Measurements from ENCODE around the gene ADGRL4. TPM values are rescaled to one million over a fixed set of nuclear protein-coding genes. Genes with fewer than 3 reads are reported as not detected.

The ADGRL4 gene
- total and polyA plus RNA-seq, 12 donors, result 4.4 to 26.6 (median 10.4) TPM

DNA sequence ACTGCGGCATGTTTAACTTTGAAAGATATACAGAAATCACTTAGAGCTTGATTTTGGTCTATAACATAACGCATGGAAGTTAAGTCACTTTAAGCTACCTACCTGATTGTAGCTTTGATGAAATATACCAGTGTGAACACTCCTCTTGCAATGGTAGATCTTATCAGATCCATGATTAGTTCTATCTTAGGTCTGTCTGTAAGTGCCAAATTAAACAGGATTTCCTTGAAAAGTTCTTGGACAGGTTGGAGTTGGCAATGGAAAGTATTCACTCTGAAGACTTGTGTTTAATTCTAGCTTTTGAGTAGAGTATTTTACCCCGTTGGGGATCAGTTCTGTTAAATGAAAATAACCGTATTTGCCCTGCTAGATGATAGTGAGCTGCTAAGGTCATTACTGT, 4.1 kb upstream of the ADGRL4 start:
- no peak overlapping the region for H3K4me3 ChIP-seq
- TF ChIP-seq, protein P1, sequence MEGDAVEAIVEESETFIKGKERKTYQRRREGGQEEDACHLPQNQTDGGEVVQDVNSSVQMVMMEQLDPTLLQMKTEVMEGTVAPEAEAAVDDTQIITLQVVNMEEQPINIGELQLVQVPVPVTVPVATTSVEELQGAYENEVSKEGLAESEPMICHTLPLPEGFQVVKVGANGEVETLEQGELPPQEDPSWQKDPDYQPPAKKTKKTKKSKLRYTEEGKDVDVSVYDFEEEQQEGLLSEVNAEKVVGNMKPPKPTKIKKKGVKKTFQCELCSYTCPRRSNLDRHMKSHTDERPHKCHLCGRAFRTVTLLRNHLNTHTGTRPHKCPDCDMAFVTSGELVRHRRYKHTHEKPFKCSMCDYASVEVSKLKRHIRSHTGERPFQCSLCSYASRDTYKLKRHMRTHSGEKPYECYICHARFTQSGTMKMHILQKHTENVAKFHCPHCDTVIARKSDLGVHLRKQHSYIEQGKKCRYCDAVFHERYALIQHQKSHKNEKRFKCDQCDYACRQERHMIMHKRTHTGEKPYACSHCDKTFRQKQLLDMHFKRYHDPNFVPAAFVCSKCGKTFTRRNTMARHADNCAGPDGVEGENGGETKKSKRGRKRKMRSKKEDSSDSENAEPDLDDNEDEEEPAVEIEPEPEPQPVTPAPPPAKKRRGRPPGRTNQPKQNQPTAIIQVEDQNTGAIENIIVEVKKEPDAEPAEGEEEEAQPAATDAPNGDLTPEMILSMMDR (IDR thresholded peaks at IDR 0.05), result no peak
- no peak for TF ChIP-seq POLR2A (IDR thresholded peaks at IDR 0.05)
- 81 to 84% (median 83%) methylated on average over 4 of the region's 4 CpGs for WGBS, 4 donors
- no peaks in the 10 kb centered on the region for H3K36me3 ChIP-seq (replicated peaks in 1 of 2)
- no peaks in the 10 kb centered on the region for H3K4me1 ChIP-seq (replicated peaks in 1 of 2)
- H3K9me3 ChIP-seq (replicated peaks in 1 of 3), result no peaks in the 10 kb centered on the region
- intact Hi-C loops (cut with DNase I), result no loop called here
- no peak overlapping the region for H3K27ac ChIP-seq
- H3K27me3 ChIP-seq, result no peaks in the 10 kb centered on the region
- no peak for DNase-seq

- TF ChIP-seq, protein P1 (IDR thresholded peaks at IDR 0.05), result no peak
- no peak for TF ChIP-seq POLR2A (IDR thresholded peaks at IDR 0.05)
- Histone ChIP-seq H3K4me1 (replicated peaks in 1 of 2) (no peaks in the 10 kb centered on the region), H3K4me3 (peak overlapping the region in 1 of 4 donors; percentile 25), H3K27me3 (no peaks in the 10 kb centered on the region), H3K27ac (peak overlapping the region in 2 of 5 donors; percentile 45 to 55), H3K9me3 (replicated peaks in 1 of 3) (no peaks in the 10 kb centered on the region), H3K36me3 (replicated peaks in 1 of 2) (no peaks in the 10 kb centered on the region)
- intact Hi-C loops (cut with DNase I), result no loop called here
- DNase-seq, result no peak
- 66 to 76% (median 73%) methylated on average over 4 of the region's 4 CpGs for WGBS, 4 donors
These were observed 585 bp downstream of the ADGRL4 start for GRCh38 chr1:79005945-79006344.

DNA sequence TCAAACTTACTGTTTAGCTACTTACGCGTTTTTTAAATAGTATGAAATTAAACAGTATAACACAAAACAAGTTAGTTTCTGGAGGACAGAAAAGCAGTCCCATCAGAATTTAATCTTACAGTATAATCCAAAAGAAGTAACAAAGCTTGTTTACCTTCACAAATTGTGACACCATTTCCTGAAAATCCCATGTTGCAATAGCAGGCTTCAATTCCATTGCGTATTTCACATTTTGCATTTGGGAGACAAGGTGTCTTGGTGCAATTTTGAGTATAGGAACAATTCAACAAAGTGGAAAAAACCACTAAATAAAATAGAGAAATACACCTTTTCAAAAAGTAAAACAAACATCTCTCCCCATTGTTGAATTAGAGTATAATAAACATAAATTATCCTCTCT, 1.6 kb downstream of the ADGRL4 start:
- no peaks in the 10 kb centered on the region for H3K27me3 ChIP-seq
- intact Hi-C loops (cut with DNase I), result no loop called here
- no peaks in the 10 kb centered on the region for H3K9me3 ChIP-seq (replicated peaks in 1 of 3)
- 83 to 91% (median 86%) methylated on average over 3 of the region's 3 CpGs for WGBS, 4 donors
- H3K36me3 ChIP-seq (replicated peaks in 1 of 2), result no peaks in the 10 kb centered on the region
- H3K27ac ChIP-seq, result no peak overlapping the region
- DNase-seq, result no peak
- no peak for TF ChIP-seq POLR2A (IDR thresholded peaks at IDR 0.05)
- TF ChIP-seq, protein P1 (IDR thresholded peaks at IDR 0.05), result no peak
- H3K4me1 ChIP-seq (replicated peaks in 1 of 2), result no peaks in the 10 kb centered on the region
- H3K4me3 ChIP-seq, result peak overlapping the region in 1 of 4 donors; percentile 11

GRCh38 chr1:78996791-78997190, 9.7 kb downstream of the ADGRL4 start:
- Histone ChIP-seq H3K36me3 (replicated peaks in 1 of 2) (no peaks in the 10 kb centered on the region), H3K4me3 (no peak overlapping the region), H3K9me3 (replicated peaks in 1 of 3) (no peaks in the 10 kb centered on the region), H3K27me3 (no peaks in the 10 kb centered on the region), H3K4me1 (replicated peaks in 1 of 2) (no peaks in the 10 kb centered on the region), H3K27ac (no peak overlapping the region)
- TF ChIP-seq POLR2A (IDR thresholded peaks at IDR 0.05), result no peak
- TF ChIP-seq, protein P1 (IDR thresholded peaks at IDR 0.05), result no peak
- no peak for DNase-seq
- intact Hi-C loops (cut with DNase I), result no loop called here
- 62 to 79% (median 73%) methylated on average over 1 of the region's 1 CpG for WGBS, 4 donors

Data from adrenal gland (tissue), 12 donors.